Colonic mucosa (tissue), 4 donors: Measurements from ENCODE around the gene TMEM14C. TPM values are rescaled to one million over a fixed set of nuclear protein-coding genes. Genes with fewer than 3 reads are reported as not detected.
"Not testable (repeated sequence)": the region's sequence is repeated elsewhere in the genome, so short reads cannot be mapped to it uniquely, and the experiment has no call there.

ENCODE experiments used
- DNase-seq: peaks from one replicate; pipeline ENCODE4 v3.0.0-alpha.2; 2020
- H3K27ac ChIP-seq: fragments of 200-600 bp; one replicate; pipeline ENCODE4 v1.8.0; 2021
- H3K27me3 ChIP-seq: fragments of 200-600 bp; one replicate; pipeline ENCODE4 v1.8.0; 2021
- H3K36me3 ChIP-seq: fragments of 200-600 bp; one replicate; pipeline ENCODE4 v1.8.0; 2021
- H3K4me1 ChIP-seq: fragments of 200-600 bp; one replicate; pipeline ENCODE4 v1.8.0; 2021; ENCODE audit warnings: mild to moderate bottlenecking
- H3K4me3 ChIP-seq: fragments of 200-600 bp; one replicate; pipeline ENCODE4 v1.8.0; 2021
- H3K9ac ChIP-seq, 2 donors: one replicate each; pipeline ENCODE4 v1.7.0; 2013; ENCODE audit warnings: control low read depth in 2 of 2, low read depth in 2 of 2, low read length in 2 of 2
- H3K9me3 ChIP-seq: fragments of 200-600 bp; one replicate; pipeline ENCODE4 v1.8.0; 2021
- CTCF ChIP-seq: fragments of 200-600 bp; IDR thresholded peaks from one replicate; pipeline ENCODE4 v1.8.0; 2022; ENCODE audit warnings: antibody characterized with exemption, mild to moderate bottlenecking
- intact Hi-C: fragments of 100-400 bp; cut with DNase I; formaldehyde crosslinking; loops from one replicate; pipeline ENCODE4 v1.14.1; 2022
- total RNA-seq, 2 donors: library from RNA; stranded (reverse); fragmentation: NEBNext Ultra II Directional in 1 of 2; extraction: Animal tissue kit (Norgen Biotek cat#: 25700) in 1 of 2; gene quantifications; one replicate each; pipeline ENCODE4 v1.2.1, GENCODE V29; 2021
- donor health status: healthy.
- donor health status: DM: no; HTN: no; CAD: no.
- donor health status: DM: no; HTN: no; CAD: no.

The TMEM14C gene
- total RNA-seq, 2 donors from 2014 or later: 63.4 to 86.8 TPM

GRCh38 chr6:10733863-10734262 is 11.0 kb downstream of the TMEM14C start:
- no peak for DNase-seq
- no peak for TF ChIP-seq CTCF
- Histone ChIP-seq H3K4me1 (no peaks in the 10 kb centered on the region), H3K9me3 (no peaks in the 10 kb centered on the region), H3K36me3 (peaks cover 4% of the 10 kb centered on the region), H3K27me3 (no peaks in the 10 kb centered on the region), H3K9ac (no peak overlapping the region), H3K4me3 (no peak overlapping the region), H3K27ac (no peak overlapping the region)
- intact Hi-C loops: no loop called here

GRCh38 chr6:10736731-10737130 is 13.9 kb downstream of the TMEM14C start:
- TF ChIP-seq CTCF: no peak
- H3K9ac ChIP-seq: no peak overlapping the region
- DNase-seq: no peak
- no peak overlapping the region for H3K4me3 ChIP-seq
- intact Hi-C loops: no loop called here
- H3K36me3 ChIP-seq: peaks cover 4% of the 10 kb centered on the region
- H3K9me3 ChIP-seq: no peaks in the 10 kb centered on the region
- H3K27ac ChIP-seq: no peak overlapping the region
- no peaks in the 10 kb centered on the region for H3K27me3 ChIP-seq
- H3K4me1 ChIP-seq: no peaks in the 10 kb centered on the region

GRCh38 chr6:10740061-10740460 is 17.2 kb downstream of the TMEM14C start:
- no peak overlapping the region for H3K4me3 ChIP-seq
- H3K9ac ChIP-seq: no peak overlapping the region
- no peaks in the 10 kb centered on the region for H3K27me3 ChIP-seq
- no peaks in the 10 kb centered on the region for H3K36me3 ChIP-seq
- DNase-seq: no peak
- no peak overlapping the region for H3K27ac ChIP-seq
- intact Hi-C loops: loop anchor here (10.0 kb wide), 1 partner anchor 45 kb away; the partner anchor contains the start of genes C6orf52 and PAK1IP1
- no peaks in the 10 kb centered on the region for H3K9me3 ChIP-seq
- no peak for TF ChIP-seq CTCF
- no peaks in the 10 kb centered on the region for H3K4me1 ChIP-seq

- H3K9ac ChIP-seq, H3K27ac ChIP-seq, H3K4me3 ChIP-seq, H3K9me3 ChIP-seq, DNase-seq, H3K36me3 ChIP-seq, H3K4me1 ChIP-seq, H3K27me3 ChIP-seq: not testable (repeated sequence)
- intact Hi-C loops: loop anchor here (10.0 kb wide), 1 partner anchor 47 kb away; the partner anchor contains the start of genes C6orf52 and PAK1IP1
Observed at GRCh38 chr6:10741643-10742042, 18.8 kb downstream of the TMEM14C start.

GRCh38 chr6:10742251-10742650 is 19.4 kb downstream of the TMEM14C start:
- intact Hi-C loops: loop anchor here (10.0 kb wide), 1 partner anchor 47 kb away; the partner anchor contains the start of genes C6orf52 and PAK1IP1
- Histone ChIP-seq H3K9ac (no peak overlapping the region), H3K4me3 (no peak overlapping the region), H3K27ac (no peak overlapping the region), H3K4me1 (peaks cover 6% of the 10 kb centered on the region), H3K27me3 (no peaks in the 10 kb centered on the region), H3K36me3 (no peaks in the 10 kb centered on the region), H3K9me3 (no peaks in the 10 kb centered on the region)
- TF ChIP-seq CTCF: no peak
- no peak for DNase-seq

GRCh38 chr6:10743515-10743914 is 20.6 kb downstream of the TMEM14C start:
- intact Hi-C loops: loop anchor here (10.0 kb wide), 1 partner anchor 49 kb away; the partner anchor contains the start of genes C6orf52 and PAK1IP1
- TF ChIP-seq CTCF: no peak

More at GRCh38 chr6:10743515-10743914, 20.6 kb downstream of the TMEM14C start:
- Histone ChIP-seq H3K9ac (no peak overlapping the region), H3K27ac (no peak overlapping the region), H3K9me3 (no peaks in the 10 kb centered on the region), H3K4me1 (peaks cover 9% of the 10 kb centered on the region), H3K4me3 (no peak overlapping the region), H3K27me3 (no peaks in the 10 kb centered on the region), H3K36me3 (no peaks in the 10 kb centered on the region)
- no peak for DNase-seq
